Tibial nerve (tissue), 4 donors: Measurements from ENCODE around the gene ANKRD11. TPM values are rescaled to one million over a fixed set of nuclear protein-coding genes. Genes with fewer than 3 reads are reported as not detected.
"Not testable (repeated sequence)": the region's sequence is repeated elsewhere in the genome, so short reads cannot be mapped to it uniquely, and the experiment has no call there.

Source experiments
- DNase-seq, 2 donors: peaks; one replicate each; pipeline ENCODE4 v3.0.0-alpha.2; 2019; ENCODE audit warnings: low spot score in 2 of 2
- H3K27ac ChIP-seq, 4 donors: fragments of 200-600 bp; sonication (generic) in 3 of 4; one replicate each; pipeline ENCODE4 v1.5.1; 2017 to 2019; ENCODE audit warnings: mild to moderate bottlenecking in 1 of 4
- H3K27me3 ChIP-seq, 2 donors: fragments of 200-600 bp; sonication (generic) in 1 of 2; one replicate each; pipeline versions ENCODE4 v1.5.1 to v1.6.0; 2017 to 2019
- H3K36me3 ChIP-seq, 3 donors: fragments of 200-600 bp; sonication (generic); one replicate each; pipeline ENCODE4 v1.5.1; 2018 to 2019
- H3K4me1 ChIP-seq, 4 donors: fragments of 200-600 bp; sonication (generic) in 3 of 4; one replicate each; pipeline ENCODE4 v1.5.1; 2017 to 2019
- H3K4me3 ChIP-seq, 4 donors: fragments of 200-600 bp; sonication (generic) in 3 of 4; one replicate each; pipeline ENCODE4 v1.5.1; 2017 to 2019; ENCODE audit warnings: mild to moderate bottlenecking in 1 of 4, moderate library complexity in 1 of 4
- H3K9me3 ChIP-seq, 4 donors: fragments of 200-600 bp; sonication (generic) in 3 of 4; one replicate each; pipeline ENCODE4 v1.5.1; 2017 to 2019
- EP300 ChIP-seq, 2 donors: sonication (generic); formaldehyde crosslinking; IDR thresholded peaks; one replicate each; pipeline ENCODE4 v1.6.1; 2017; ENCODE audit warnings: antibody characterized with exemption in 2 of 2, mild to moderate bottlenecking in 1 of 2
- POLR2A ChIP-seq, 2 donors: fragments of 450-650 bp; IDR thresholded peaks; one replicate each; pipeline ENCODE4 v1.6.1; 2017; ENCODE audit warnings: antibody characterized with exemption in 2 of 2, mild to moderate bottlenecking in 2 of 2, moderate library complexity in 2 of 2
- WGBS, 2 donors: methylation state at CpG; one replicate each; pipeline ENCODE4 v1.1.5; 2018; 5-methylcytosine and 5-hydroxymethylcytosine counted together
- total RNA-seq, 4 donors: library from RNA; depleted of rRNA; stranded (reverse); fragments of >200 nt; gene quantifications; one replicate each; pipeline ENCODE4 v1.1.0, GENCODE V29; 2016
- TF ChIP-seq, protein P1 (sequence below), 5 experiments: fragments of 200-600 bp in 3 of 5; fragments of 450-650 bp in 2 of 5; sonication (generic) in 3 of 5; IDR thresholded peaks; one replicate each; pipeline ENCODE4 v1.5.1; 2016 to 2019; ENCODE audit warnings: antibody characterized with exemption in 5 of 5, mild to moderate bottlenecking in 3 of 5, moderate library complexity in 2 of 5

The ANKRD11 gene
- total RNA-seq, 4 donors from 2014 or later: 104 to 177 (median 112) TPM

DNA sequence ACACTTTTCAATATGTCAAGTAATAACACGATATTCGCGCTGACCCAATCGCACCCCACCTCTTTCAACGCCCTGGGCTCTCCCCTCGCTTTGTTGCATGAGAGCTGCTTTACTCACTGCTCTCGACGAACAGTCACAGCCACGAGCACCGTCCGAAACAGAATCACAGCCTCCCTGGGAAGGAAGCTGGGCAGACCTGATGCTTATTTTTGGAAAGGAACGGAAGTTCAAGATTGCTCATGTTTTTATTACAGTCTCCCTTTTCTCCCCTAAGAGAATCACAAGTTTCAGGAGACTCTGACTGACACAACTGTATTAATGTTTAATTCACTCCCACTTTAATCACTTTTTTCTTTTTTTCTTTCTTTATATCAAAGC, 67.8 kb downstream of the ANKRD11 start:
- WGBS, 2 donors: 58 to 67% methylated on average over 12 of the region's 12 CpGs
- no peaks in the 10 kb centered on the region for H3K9me3 ChIP-seq
- H3K27ac ChIP-seq: peak overlapping the region in 1 of 4 donors; percentile 31
- peaks cover 0 to 81% (median 28%) of the 10 kb centered on the region in 4 donors for H3K4me1 ChIP-seq
- H3K27me3 ChIP-seq: no peaks in the 10 kb centered on the region
- TF ChIP-seq, protein P1, sequence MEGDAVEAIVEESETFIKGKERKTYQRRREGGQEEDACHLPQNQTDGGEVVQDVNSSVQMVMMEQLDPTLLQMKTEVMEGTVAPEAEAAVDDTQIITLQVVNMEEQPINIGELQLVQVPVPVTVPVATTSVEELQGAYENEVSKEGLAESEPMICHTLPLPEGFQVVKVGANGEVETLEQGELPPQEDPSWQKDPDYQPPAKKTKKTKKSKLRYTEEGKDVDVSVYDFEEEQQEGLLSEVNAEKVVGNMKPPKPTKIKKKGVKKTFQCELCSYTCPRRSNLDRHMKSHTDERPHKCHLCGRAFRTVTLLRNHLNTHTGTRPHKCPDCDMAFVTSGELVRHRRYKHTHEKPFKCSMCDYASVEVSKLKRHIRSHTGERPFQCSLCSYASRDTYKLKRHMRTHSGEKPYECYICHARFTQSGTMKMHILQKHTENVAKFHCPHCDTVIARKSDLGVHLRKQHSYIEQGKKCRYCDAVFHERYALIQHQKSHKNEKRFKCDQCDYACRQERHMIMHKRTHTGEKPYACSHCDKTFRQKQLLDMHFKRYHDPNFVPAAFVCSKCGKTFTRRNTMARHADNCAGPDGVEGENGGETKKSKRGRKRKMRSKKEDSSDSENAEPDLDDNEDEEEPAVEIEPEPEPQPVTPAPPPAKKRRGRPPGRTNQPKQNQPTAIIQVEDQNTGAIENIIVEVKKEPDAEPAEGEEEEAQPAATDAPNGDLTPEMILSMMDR (IDR thresholded peaks at IDR 0.05): no peak
- TF ChIP-seq EP300 (IDR thresholded peaks at IDR 0.05): no peak
- H3K4me3 ChIP-seq: no peak overlapping the region
- peaks cover 0 to 3% (median 0%) of the 10 kb centered on the region in 3 donors for H3K36me3 ChIP-seq
- no peak for DNase-seq

DNA sequence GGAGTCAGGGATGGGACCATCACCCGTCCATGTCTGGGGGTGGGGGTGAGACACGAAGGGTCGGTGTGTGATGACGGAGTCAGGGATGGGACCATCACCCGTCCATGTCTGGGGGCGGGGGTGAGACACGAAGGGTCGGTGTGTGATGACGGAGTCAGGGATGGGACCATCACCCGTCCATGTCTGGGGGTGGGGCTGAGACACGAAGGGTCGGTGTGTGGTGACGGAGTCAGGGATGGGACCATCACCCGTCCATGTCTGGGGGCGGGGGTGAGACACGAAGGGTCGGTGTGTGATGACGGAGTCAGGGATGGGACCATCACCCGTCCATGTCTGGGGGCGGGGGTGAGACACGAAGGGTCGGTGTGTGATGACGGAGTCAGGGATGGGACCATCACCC, 69.1 kb downstream of the ANKRD11 start:
- H3K9me3 ChIP-seq, H3K4me3 ChIP-seq, H3K36me3 ChIP-seq, H3K27ac ChIP-seq, H3K27me3 ChIP-seq, DNase-seq: not testable (repeated sequence)
- 97% methylated on average over 6 of the region's 23 CpGs; no CpG with 5 or more reads in 1 of the 2 donors for WGBS, 2 donors
- H3K4me1 ChIP-seq: peaks cover 0 to 81% (median 31%) of the 10 kb centered on the region in 4 donors

DNA sequence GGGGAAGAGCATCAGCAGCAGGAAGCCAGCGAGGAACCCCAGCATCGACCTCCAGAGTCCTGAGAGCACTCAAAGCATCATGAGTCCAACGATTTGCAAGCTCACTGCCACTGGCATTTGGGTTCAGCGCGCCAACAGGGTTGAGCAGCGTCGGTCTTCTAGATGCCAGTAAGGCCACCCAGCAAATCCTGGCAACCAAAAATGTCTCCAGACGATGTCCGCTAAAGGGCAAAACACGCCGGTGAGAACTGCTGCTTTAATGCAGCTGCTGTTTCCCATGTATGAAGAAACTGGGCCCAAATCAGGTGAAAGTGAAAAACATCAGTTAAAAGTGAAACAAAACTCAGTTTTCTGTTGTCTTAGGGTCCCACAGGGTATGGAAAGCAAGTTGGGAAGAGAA, 70.2 kb downstream of the ANKRD11 start:
- DNase-seq: no peak
- TF ChIP-seq, protein P1 (IDR thresholded peaks at IDR 0.05): no peak
- no peak for TF ChIP-seq EP300 (IDR thresholded peaks at IDR 0.05)
- no peak for TF ChIP-seq POLR2A (IDR thresholded peaks at IDR 0.05)
- WGBS, 2 donors: 74 to 77% methylated on average over 8 to 11 of the region's 11 CpGs
- Histone ChIP-seq H3K9me3 (no peaks in the 10 kb centered on the region), H3K27ac (no peak overlapping the region), H3K4me3 (no peak overlapping the region), H3K27me3 (no peaks in the 10 kb centered on the region), H3K36me3 (peaks cover 0 to 9% (median 0%) of the 10 kb centered on the region in 3 donors), H3K4me1 (peaks cover 0 to 79% (median 30%) of the 10 kb centered on the region in 4 donors)

DNA sequence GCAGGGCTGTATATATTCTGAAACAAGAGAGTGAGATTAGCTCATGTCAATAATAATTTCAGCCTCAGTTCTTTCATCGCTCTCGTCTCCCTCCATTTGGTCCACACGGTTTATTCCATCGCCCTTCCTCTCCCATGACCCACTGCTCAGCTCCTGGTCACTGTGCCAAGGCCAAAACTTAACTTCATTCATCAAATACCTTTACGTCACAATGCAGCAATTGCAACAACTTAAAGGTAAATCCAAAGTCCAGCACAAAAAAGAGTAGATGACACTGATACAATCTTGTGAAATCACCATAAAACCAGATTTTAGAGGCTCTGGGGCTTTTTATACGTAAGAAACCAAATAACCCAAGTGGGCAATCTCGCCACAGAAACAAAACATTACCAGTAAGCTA, 72.0 kb downstream of the ANKRD11 start:
- Histone ChIP-seq H3K27ac (no peak overlapping the region), H3K4me1 (peaks cover 0 to 76% (median 39%) of the 10 kb centered on the region in 4 donors), H3K27me3 (no peaks in the 10 kb centered on the region), H3K36me3 (peaks cover 0 to 9% (median 0%) of the 10 kb centered on the region in 3 donors), H3K9me3 (no peaks in the 10 kb centered on the region), H3K4me3 (no peak overlapping the region)
- 86 to 88% methylated on average over 7 of the region's 7 CpGs for WGBS, 2 donors
- TF ChIP-seq EP300 (IDR thresholded peaks at IDR 0.05) (no peak), POLR2A (IDR thresholded peaks at IDR 0.05) (no peak)
- TF ChIP-seq, protein P1 (IDR thresholded peaks at IDR 0.05): no peak
- DNase-seq: no peak

DNA sequence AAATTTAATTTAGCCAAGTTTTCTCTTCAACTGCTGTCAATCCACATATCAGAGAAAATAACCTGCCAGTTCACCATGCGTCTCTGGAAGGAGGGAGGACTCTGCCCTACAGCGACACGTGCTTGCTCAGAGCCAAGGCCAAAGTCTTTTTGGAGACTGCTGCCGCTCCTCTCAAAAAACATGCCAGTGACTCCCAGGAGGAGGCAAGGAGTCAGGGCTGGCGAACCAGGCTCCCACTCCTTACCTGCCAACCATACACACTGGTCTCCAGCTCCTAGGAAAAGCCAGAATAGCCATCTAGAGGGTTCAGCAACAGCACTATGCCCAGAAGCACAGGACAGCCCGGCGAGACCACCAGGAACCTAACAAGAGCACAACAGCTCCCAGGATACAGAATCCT, 73.0 kb downstream of the ANKRD11 start:
- Histone ChIP-seq H3K27ac (no peak overlapping the region), H3K9me3 (no peaks in the 10 kb centered on the region), H3K4me3 (no peak overlapping the region), H3K36me3 (peaks cover 0 to 9% (median 0%) of the 10 kb centered on the region in 3 donors), H3K4me1 (peaks cover 0 to 76% (median 39%) of the 10 kb centered on the region in 4 donors), H3K27me3 (no peaks in the 10 kb centered on the region)
- WGBS, 2 donors: 80 to 84% methylated on average over 7 of the region's 7 CpGs
- no peak for DNase-seq
- TF ChIP-seq POLR2A (IDR thresholded peaks at IDR 0.05) (no peak), EP300 (IDR thresholded peaks at IDR 0.05) (no peak)
- TF ChIP-seq, protein P1 (IDR thresholded peaks at IDR 0.05): no peak
